ENCODE data around the gene NPM3. TPM values are rescaled to one million over a fixed set of nuclear protein-coding genes. Genes with fewer than 3 reads are reported as not detected.

Gene NPM3
- total and polyA plus RNA-seq, 12 donors: 14.7 to 51.5 (median 31.0) TPM

DNA sequence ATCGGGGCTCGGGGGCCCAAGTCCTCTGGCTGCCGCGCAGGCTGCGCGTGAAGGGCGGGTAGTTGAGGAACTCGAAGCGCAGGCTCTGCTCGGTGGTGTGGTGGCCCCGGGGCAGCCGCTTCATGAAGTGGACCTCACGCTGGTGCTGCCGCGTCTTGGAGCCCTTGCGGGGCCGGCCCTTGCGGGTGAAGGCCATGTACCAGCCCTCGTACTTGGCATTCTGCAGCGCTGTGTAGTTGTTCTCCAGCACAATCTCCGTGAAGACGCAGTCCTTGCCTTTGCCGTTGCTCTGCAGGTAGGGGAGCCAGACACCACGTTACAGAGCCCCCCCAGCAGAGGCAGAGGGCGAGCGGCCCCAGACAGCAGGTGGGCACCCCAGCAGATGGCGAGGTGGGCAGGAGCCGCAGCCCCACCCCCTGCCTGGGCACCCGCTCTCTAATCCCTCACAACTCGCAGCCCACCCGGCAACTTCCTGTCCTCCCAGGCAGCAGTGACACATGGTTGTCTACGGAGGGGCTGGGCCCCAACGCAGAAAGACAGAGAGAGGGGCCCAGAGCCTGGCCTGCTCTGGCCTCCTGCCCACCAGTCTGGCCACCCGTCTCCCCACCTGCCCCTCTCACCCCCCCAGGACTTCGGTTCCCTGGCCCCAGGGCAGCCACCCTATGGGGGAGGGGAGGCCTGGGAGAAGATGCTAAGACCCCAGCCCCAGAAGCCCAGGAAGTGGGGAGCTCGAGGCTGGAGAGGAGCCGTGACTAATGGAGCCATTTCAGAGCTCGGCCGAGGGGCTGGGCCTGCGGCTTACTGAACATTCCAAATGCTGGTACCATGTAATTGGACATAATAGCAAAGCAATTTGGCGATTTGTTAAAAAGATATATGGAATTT, 12.7 kb downstream of the NPM3 start:
- DNase-seq: no peak
- peaks cover 54% of the 10 kb centered on the region for H3K27me3 ChIP-seq
- no peaks in the 10 kb centered on the region for H3K36me3 ChIP-seq (replicated peaks in 1 of 2)
- intact Hi-C loops (cut with DNase I): no loop called here
- no peak overlapping the region for H3K4me3 ChIP-seq
- no peaks in the 10 kb centered on the region for H3K9me3 ChIP-seq (replicated peaks in 1 of 3)
- no peak for TF ChIP-seq POLR2A (IDR thresholded peaks at IDR 0.05)
- TF ChIP-seq, protein P1, sequence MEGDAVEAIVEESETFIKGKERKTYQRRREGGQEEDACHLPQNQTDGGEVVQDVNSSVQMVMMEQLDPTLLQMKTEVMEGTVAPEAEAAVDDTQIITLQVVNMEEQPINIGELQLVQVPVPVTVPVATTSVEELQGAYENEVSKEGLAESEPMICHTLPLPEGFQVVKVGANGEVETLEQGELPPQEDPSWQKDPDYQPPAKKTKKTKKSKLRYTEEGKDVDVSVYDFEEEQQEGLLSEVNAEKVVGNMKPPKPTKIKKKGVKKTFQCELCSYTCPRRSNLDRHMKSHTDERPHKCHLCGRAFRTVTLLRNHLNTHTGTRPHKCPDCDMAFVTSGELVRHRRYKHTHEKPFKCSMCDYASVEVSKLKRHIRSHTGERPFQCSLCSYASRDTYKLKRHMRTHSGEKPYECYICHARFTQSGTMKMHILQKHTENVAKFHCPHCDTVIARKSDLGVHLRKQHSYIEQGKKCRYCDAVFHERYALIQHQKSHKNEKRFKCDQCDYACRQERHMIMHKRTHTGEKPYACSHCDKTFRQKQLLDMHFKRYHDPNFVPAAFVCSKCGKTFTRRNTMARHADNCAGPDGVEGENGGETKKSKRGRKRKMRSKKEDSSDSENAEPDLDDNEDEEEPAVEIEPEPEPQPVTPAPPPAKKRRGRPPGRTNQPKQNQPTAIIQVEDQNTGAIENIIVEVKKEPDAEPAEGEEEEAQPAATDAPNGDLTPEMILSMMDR (IDR thresholded peaks at IDR 0.05): no peak
- no peak overlapping the region for H3K27ac ChIP-seq
- H3K4me1 ChIP-seq (replicated peaks in 1 of 2): peaks cover 4% of the 10 kb centered on the region in 2 donors
- WGBS, 4 donors: 77 to 89% (median 80%) methylated on average over 24 to 41 of the region's 41 CpGs

DNA sequence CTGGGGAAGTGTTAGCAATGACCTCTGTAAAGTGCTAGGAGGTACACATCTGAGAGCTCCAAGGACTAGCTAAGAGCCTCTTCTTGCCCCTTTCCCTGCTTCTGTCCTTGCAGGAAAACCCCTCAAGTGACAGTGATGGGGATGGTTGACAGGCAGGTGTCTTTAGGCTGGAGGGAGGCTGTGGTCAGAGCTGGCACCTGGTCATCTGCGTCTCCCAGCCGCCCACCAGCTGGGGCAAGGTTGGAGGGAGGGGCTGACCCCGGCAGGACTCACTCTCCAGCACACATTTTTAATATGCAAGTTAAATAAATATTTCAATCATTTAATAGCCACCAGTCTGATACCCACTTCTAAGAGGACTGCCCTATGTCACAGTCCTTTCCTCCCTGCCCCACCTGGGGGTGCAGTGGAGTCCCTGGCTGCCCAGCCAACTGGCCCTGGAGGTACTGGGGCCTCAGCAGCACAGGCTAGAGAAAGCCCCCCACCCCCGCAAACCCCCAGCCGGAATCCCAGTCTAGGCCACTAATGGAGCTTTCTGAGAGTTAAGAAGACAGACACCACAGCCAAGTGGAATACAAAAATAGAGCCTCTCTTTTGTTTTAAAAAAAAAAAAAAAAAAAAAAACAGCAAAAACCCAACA, 13.6 kb downstream of the NPM3 start:
- Histone ChIP-seq H3K4me3 (no peak overlapping the region), H3K4me1 (replicated peaks in 1 of 2) (no peaks in the 10 kb centered on the region), H3K27me3 (peaks cover 45% of the 10 kb centered on the region), H3K9me3 (replicated peaks in 1 of 3) (no peaks in the 10 kb centered on the region), H3K36me3 (replicated peaks in 1 of 2) (no peaks in the 10 kb centered on the region), H3K27ac (no peak overlapping the region)
- no peak for DNase-seq
- intact Hi-C loops (cut with DNase I): no loop called here
- TF ChIP-seq, protein P1 (IDR thresholded peaks at IDR 0.05): no peak
- no peak for TF ChIP-seq POLR2A (IDR thresholded peaks at IDR 0.05)
- WGBS, 4 donors: 76 to 85% (median 80%) methylated on average over 5 of the region's 5 CpGs

DNA sequence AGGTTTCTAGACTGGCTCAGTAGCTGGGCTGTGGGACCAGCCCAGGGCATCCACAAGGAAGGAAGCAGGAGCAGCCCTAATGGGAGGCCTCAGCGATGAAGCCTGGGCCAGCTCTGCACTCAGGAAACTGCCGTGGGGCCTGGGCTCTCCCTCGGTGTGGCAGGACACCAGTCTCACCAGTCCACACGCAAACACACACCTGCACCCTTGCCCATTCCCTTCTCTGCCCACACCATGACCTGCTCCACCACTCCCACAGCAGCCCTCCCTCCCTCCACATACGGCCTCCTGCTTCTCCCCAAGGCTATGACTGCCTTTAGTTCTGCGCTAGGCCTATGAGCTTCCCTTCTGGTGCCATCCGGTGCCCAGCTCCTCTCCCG, 14.5 kb downstream of the NPM3 start:
- TF ChIP-seq, protein P1 (IDR thresholded peaks at IDR 0.05): no peak
- no peak for TF ChIP-seq POLR2A (IDR thresholded peaks at IDR 0.05)
- H3K9me3 ChIP-seq (replicated peaks in 1 of 3): no peaks in the 10 kb centered on the region
- WGBS, 4 donors: 70 to 86% (median 80%) methylated on average over 5 to 8 of the region's 8 CpGs
- peaks cover 36% of the 10 kb centered on the region for H3K27me3 ChIP-seq
- DNase-seq: no peak
- no peaks in the 10 kb centered on the region for H3K4me1 ChIP-seq (replicated peaks in 1 of 2)
- H3K36me3 ChIP-seq (replicated peaks in 1 of 2): no peaks in the 10 kb centered on the region
- no peak overlapping the region for H3K4me3 ChIP-seq
- no peak overlapping the region for H3K27ac ChIP-seq
- intact Hi-C loops (cut with DNase I): no loop called here

DNA sequence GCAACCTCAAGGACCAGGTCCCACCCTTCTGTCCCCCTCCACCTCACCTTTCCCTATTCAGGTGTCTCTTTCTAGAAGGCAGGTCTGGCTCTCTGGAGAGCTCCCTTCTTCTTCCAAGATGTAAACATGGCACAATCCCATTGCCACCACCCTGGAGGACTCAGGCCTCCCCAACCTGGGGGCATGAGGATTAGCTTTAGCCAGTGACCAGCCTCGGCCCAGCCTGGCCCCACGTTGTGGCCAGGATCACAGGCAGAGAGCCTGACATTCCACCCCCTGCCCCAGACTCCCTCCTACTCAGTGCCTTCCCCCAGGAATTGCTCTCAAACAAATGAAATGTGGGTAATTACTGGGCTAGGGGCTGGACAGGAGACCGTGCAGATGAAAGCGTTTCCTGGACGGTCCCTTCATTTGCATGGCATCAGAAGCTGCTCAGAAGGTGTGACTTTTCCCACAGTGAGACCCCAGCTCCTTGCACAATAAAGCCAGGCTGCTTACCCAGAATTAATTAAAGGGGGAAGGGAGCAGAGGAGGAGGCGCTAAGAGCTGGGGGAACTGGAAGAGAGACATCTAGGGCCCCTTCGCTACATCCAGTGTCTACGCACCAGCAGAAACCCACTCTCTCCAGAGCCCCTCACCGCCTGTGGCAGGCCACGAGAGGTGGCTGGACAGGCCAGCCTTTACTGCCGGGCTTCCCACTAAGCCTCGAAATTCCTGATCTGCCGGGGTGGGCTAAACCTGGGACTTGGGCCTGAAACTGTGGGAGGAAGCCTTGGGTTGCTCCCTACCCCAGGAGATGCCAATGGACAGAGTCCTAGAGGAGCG, 15.1 kb downstream of the NPM3 start:
- DNase-seq: no peak
- Histone ChIP-seq H3K4me1 (replicated peaks in 1 of 2) (no peaks in the 10 kb centered on the region), H3K27me3 (peaks cover 30% of the 10 kb centered on the region), H3K9me3 (replicated peaks in 1 of 3) (no peaks in the 10 kb centered on the region), H3K36me3 (replicated peaks in 1 of 2) (no peaks in the 10 kb centered on the region), H3K4me3 (no peak overlapping the region), H3K27ac (no peak overlapping the region)
- no peak for TF ChIP-seq POLR2A (IDR thresholded peaks at IDR 0.05)
- TF ChIP-seq, protein P1 (IDR thresholded peaks at IDR 0.05): no peak
- intact Hi-C loops (cut with DNase I): no loop called here
- 65 to 85% (median 70%) methylated on average over 5 to 14 of the region's 14 CpGs for WGBS, 4 donors
